HepG2 (cell line): ENCODE results near the gene OSER1. TPM values are rescaled to one million over a fixed set of nuclear protein-coding genes. Genes with fewer than 3 reads are reported as not detected.
A peak's percentile ranks its signal among the peaks of the same experiment; 100 is the strongest.

ENCODE experiments used
- ATAC-seq: fragments of 200-7000 bp; cut with Tn5 transposase; 3 replicates; pipeline ENCODE4 v1.9.1; 2020; ENCODE audit warnings: mild to moderate bottlenecking, moderate library complexity
- BruUV-seq: library from RNA; stranded (reverse); fragments of 400-500 nt; replicated peaks from 2 replicates; lab custom pipeline; 2021; lab: Mats Ljungman, UMichigan
- CTCF ChIA-PET: fragments of 300-600 bp; formaldehyde crosslinking; extraction: SDS; loops from one replicate; lab custom pipeline; 2021; ENCODE audit warnings: low total read pairs, inconsistent platforms, low intra/inter-chr PET ratio; lab: Yijun Ruan, JAX
- POLR2A ChIA-PET: fragments of 350-600 bp; sonication (Branson Sonifier 250); formaldehyde crosslinking; loops from one replicate; lab custom pipeline; 2020; ENCODE audit warnings: antibody characterized with exemption, inconsistent platforms; lab: Yijun Ruan, JAX
- DNase-seq: peaks from one replicate; pipeline ENCODE4 v3.0.0-alpha.2; 2015; ENCODE audit warnings: low spot score
- FAIRE-seq: peaks from 3 replicates; lab custom pipeline; 2011; peaks lifted over from hg19 to GRCh38; lab: Jason Lieb, UNC
- H2AFZ ChIP-seq: one replicate; pipeline ENCODE4 v1.6.1; 2011; ENCODE audit warnings: low read length, inconsistent platforms
- H3K27ac ChIP-seq: fragments of 300-600 bp; 3 replicates; pipeline ENCODE4 v1.8.0; 2011; ENCODE audit warnings: mixed run types, mild to moderate bottlenecking, mixed read lengths, low read length, inconsistent platforms; ENCODE audit not compliant: insufficient read depth; ENCODE audit errors: extremely low read length
- H3K27me3 ChIP-seq, 2 experiments: fragments of 200-600 bp in 1 of 2; 2 replicates in 1 of 2; 3 replicates in 1 of 2; pipeline versions ENCODE4 v1.6.0 to v1.8.0; 2011; ENCODE audit warnings: low read length in 2 of 2, mild to moderate bottlenecking in 2 of 2, moderate library complexity in 2 of 2, inconsistent platforms in 1 of 2; ENCODE audit not compliant: insufficient read depth in 2 of 2, control insufficient read depth in 1 of 2
- H3K36me3 ChIP-seq, 2 experiments: fragments of 200-600 bp in 1 of 2; replicated peaks in 1 of 2; 2 replicates in 1 of 2; 3 replicates in 1 of 2; pipeline versions ENCODE4 v1.5.1 to v1.8.0; 2011; ENCODE audit warnings: low read length in 2 of 2, inconsistent platforms in 1 of 2; ENCODE audit not compliant: insufficient read depth in 2 of 2, control insufficient read depth in 1 of 2
- H3K4me1 ChIP-seq: 2 replicates; pipeline ENCODE4 v1.5.1; 2012; ENCODE audit warnings: low read length, inconsistent platforms; ENCODE audit not compliant: insufficient read depth
- H3K4me2 ChIP-seq: 2 replicates; pipeline ENCODE4 v1.6.0; 2011; ENCODE audit warnings: low read depth, low read length, inconsistent platforms
- H3K4me3 ChIP-seq, 3 experiments: fragments of 200-600 bp in 1 of 3; sonication (generic), shearing (Covaris generic) in 1 of 3; replicated peaks in 1 of 3; 2 replicates each; pipeline ENCODE4 v1.5.1; 2011 to 2016; ENCODE audit warnings: low read length in 3 of 3, inconsistent platforms in 2 of 3, low read depth in 2 of 3, mild to moderate bottlenecking in 2 of 3, control low read depth in 1 of 3, mixed read lengths in 1 of 3; ENCODE audit not compliant: insufficient read depth in 1 of 3
- H3K79me2 ChIP-seq: one replicate; pipeline ENCODE4 v1.6.1; 2011; ENCODE audit warnings: low read length, inconsistent platforms; ENCODE audit not compliant: insufficient read depth
- H3K9ac ChIP-seq: 2 replicates; pipeline ENCODE4 v1.6.0; 2011; ENCODE audit warnings: mild to moderate bottlenecking, low read depth, low read length, inconsistent platforms; ENCODE audit not compliant: insufficient read depth
- H3K9me3 ChIP-seq: 2 replicates; pipeline ENCODE4 v1.5.1; 2012; ENCODE audit warnings: mild to moderate bottlenecking, low read length
- H4K20me1 ChIP-seq: 2 replicates; pipeline ENCODE4 v1.6.0; 2011; ENCODE audit warnings: inconsistent platforms, mild to moderate bottlenecking, low read length, moderate library complexity; ENCODE audit not compliant: insufficient read depth
- EP300 ChIP-seq, 3 experiments: sonication (generic) in 1 of 3; formaldehyde crosslinking in 1 of 3; IDR thresholded peaks; 2 replicates each; pipeline versions ENCODE4 v1.5.1 to v1.6.1; 2011 to 2020; ENCODE audit warnings: low read depth in 2 of 3, low read length in 2 of 3, borderline replicate concordance in 1 of 3, improper control_type of control experiment in 1 of 3, mild to moderate bottlenecking in 1 of 3, missing genetic modification reagents in 1 of 3, moderate library complexity in 1 of 3
- HMGXB4 ChIP-seq, 2 experiments: sonication (generic) in 1 of 2; formaldehyde crosslinking in 1 of 2; IDR thresholded peaks; 2 replicates each; pipeline versions ENCODE4 v1.4.0 to v1.6.1; 2018 to 2020; ENCODE audit warnings: missing genetic modification reagents in 2 of 2, borderline replicate concordance in 1 of 2, low read depth in 1 of 2, mild to moderate bottlenecking in 1 of 2, missing biosample characterization in 1 of 2
- HNRNPH1 ChIP-seq: fragments of 200-400 bp; formaldehyde crosslinking; optimal IDR thresholded peaks from 2 replicates; pipeline ENCODE3; 2017; ENCODE audit warnings: mild to moderate bottlenecking, low read depth, low read length
- JUN ChIP-seq: sonication (generic); formaldehyde crosslinking; IDR thresholded peaks from 2 replicates; pipeline ENCODE4 v1.4.0; 2020; ENCODE audit warnings: mild to moderate bottlenecking, missing genetic modification reagents
- ONECUT2 ChIP-seq: sonication (generic); formaldehyde crosslinking; IDR thresholded peaks from 2 replicates; pipeline ENCODE4 v1.4.0; 2020; ENCODE audit warnings: missing genetic modification reagents
- RBM22 ChIP-seq: fragments of 200-400 bp; formaldehyde crosslinking; optimal IDR thresholded peaks from 2 replicates; pipeline ENCODE3; 2017; ENCODE audit warnings: mild to moderate bottlenecking, low read length, moderate library complexity
- SMAD3 ChIP-seq: sonication (generic); formaldehyde crosslinking; IDR thresholded peaks from 2 replicates; pipeline ENCODE4 v1.4.0; 2020; ENCODE audit warnings: missing genetic modification reagents
- TARDBP ChIP-seq: sonication (generic); formaldehyde crosslinking; IDR thresholded peaks from 2 replicates; pipeline ENCODE4 v1.8.0; 2022; ENCODE audit warnings: mild to moderate bottlenecking, missing genetic modification reagents
- TMF1 ChIP-seq: sonication (generic); formaldehyde crosslinking; IDR thresholded peaks from 2 replicates; pipeline ENCODE4 v1.8.1; 2022; ENCODE audit warnings: low read depth, missing genetic modification reagents
- ZNF264 ChIP-seq: sonication (generic); formaldehyde crosslinking; IDR thresholded peaks from 2 replicates; pipeline ENCODE4 v1.4.0; 2020; ENCODE audit warnings: missing genetic modification reagents
- ZNF576 ChIP-seq: sonication (generic); formaldehyde crosslinking; IDR thresholded peaks from 2 replicates; pipeline ENCODE4 v1.4.0; 2020; ENCODE audit warnings: mild to moderate bottlenecking, missing genetic modification reagents
- WGBS: methylation state at CpG from one replicate; pipeline ENCODE4 v1.1.6; 2017; ENCODE audit warnings: low lambda C conversion rate; 5-methylcytosine and 5-hydroxymethylcytosine counted together
- in situ Hi-C: cut with HindIII; loops from 2 replicates; pipeline ENCODE4 v1.10.0; 2017; ENCODE audit warnings: low pct_unique_long_range_greater_than_20kb; ENCODE audit not compliant: extremely low pct_ligation_motif_present
- intact Hi-C: fragments of 100-400 bp; cut with micrococcal nuclease; formaldehyde crosslinking; loops from one replicate; pipeline ENCODE4 v1.10.0; 2022; ENCODE audit not compliant: unreplicated experiment
- polyA plus RNA-seq, 8 experiments: library from polyadenylated mRNA; depleted of rRNA in 3 of 8; stranded (reverse) in 7 of 8; unstranded in 1 of 8; fragments of >200 nt; fragmentation: Illumina TruSeq in 4 of 8; extraction: Trizol in 4 of 8; gene quantifications; 2 replicates each; pipeline versions ENCODE4 v1.2.1 to v1.2.3, GENCODE V29; 2011 to 2016; ENCODE audit warnings: low read depth in 4 of 8, missing spikeins in 1 of 8, mixed read lengths in 1 of 8; ENCODE audit not compliant: insufficient read depth in 1 of 8
- total RNA-seq, 5 experiments: library from RNA; depleted of rRNA; stranded (reverse); fragments of >200 nt; fragmentation: Illumina TruSeq; extraction: Trizol; gene quantifications; 2 replicates each; pipeline ENCODE4 v1.2.3, GENCODE V29; 2016; ENCODE audit warnings: low read depth in 1 of 5
- TF ChIP-seq, protein P1 (sequence below): IDR thresholded peaks from 2 replicates; pipeline ENCODE4 v1.6.1; 2018; ENCODE audit warnings: missing genetic modification reagents, mild to moderate bottlenecking, missing compliant biosample characterization
- TF ChIP-seq, protein P2 (sequence below): sonication (generic); formaldehyde crosslinking; IDR thresholded peaks from 2 replicates; pipeline ENCODE4 v1.5.0; 2020; ENCODE audit warnings: mild to moderate bottlenecking, missing genetic modification reagents, moderate library complexity

OSER1 gene
- total and polyA plus RNA-seq, 2 of the 13 experiments (the other 11 are each of a cell fraction or from before 2014, with no cell fraction given): 71.2 to 71.5 TPM

DNA sequence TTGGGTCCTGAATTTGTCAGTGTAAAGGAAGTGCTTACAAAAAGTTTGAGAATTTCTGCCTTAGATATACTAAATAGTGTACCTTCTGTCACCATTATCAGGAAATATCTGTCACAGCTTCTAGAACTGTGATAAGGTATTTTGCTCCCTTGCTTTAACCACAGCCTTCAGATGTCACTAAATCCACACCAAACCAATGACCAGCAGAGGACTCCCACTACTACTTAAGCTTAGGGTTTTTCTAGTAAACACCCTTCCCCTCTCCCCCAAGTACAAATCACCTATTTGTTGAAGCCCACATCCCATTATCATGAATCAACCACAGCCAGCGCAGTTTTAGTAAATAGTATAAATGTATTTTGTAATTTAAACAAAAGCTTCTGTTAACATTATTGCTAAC is 15.0 kb downstream of the OSER1 start:
- 95% methylated on average over 1 of the region's 1 CpG for WGBS
- POLR2A ChIA-PET: no interaction called here
- peaks cover 24 to 46% of the 10 kb centered on the region in 2 experiments for H3K36me3 ChIP-seq

More for the DNA sequence above, 15.0 kb downstream of the OSER1 start:
- intact Hi-C loops: no loop called here
- in situ Hi-C loops: no loop called here
- Histone ChIP-seq H3K9me3 (no peaks in the 10 kb centered on the region), H2AFZ (no peak overlapping the region), H3K9ac (no peak overlapping the region), H3K4me2 (no peak overlapping the region), H4K20me1 (peaks cover 7% of the 10 kb centered on the region), H3K27me3 (no peaks in the 10 kb centered on the region), H3K79me2 (peaks cover 12% of the 10 kb centered on the region), H3K27ac (no peak overlapping the region), H3K4me1 (no peaks in the 10 kb centered on the region), H3K4me3 (no peak overlapping the region)
- BruUV-seq: TSS peak; percentile 3
- CTCF ChIA-PET: no interaction called here
- DNase-seq: no peak
- TF ChIP-seq TARDBP (0 out of 2 replicates have a peak, but pooled peaks have one; percentile 21), SMAD3 (CRISPR knock-in tag) (no peak), ZNF576 (no peak), TMF1 (CRISPR knock-in tag) (0 out of 2 replicates have a peak, but pooled peaks have one; percentile 31), RBM22 (peak; percentile 80), HNRNPH1 (no peak), JUN (CRISPR knock-in tag) (no peak), HMGXB4 (CRISPR knock-in tag; IDR thresholded peaks at IDR 0.05; ENCODE audit: borderline replicate concordance in 1 of 2, low read depth in 1 of 2) (no peak), ONECUT2 (CRISPR knock-in tag) (no peak), EP300 (IDR thresholded peaks at IDR 0.05; ENCODE audit: low read depth in 2 of 2, low read length in 2 of 2) (no peak), EP300 (CRISPR knock-in tag; IDR thresholded peaks at IDR 0.05; ENCODE audit: borderline replicate concordance) (no peak), ZNF264 (no peak)
- TF ChIP-seq, protein P1, sequence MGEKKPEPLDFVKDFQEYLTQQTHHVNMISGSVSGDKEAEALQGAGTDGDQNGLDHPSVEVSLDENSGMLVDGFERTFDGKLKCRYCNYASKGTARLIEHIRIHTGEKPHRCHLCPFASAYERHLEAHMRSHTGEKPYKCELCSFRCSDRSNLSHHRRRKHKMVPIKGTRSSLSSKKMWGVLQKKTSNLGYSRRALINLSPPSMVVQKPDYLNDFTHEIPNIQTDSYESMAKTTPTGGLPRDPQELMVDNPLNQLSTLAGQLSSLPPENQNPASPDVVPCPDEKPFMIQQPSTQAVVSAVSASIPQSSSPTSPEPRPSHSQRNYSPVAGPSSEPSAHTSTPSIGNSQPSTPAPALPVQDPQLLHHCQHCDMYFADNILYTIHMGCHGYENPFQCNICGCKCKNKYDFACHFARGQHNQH (CRISPR knock-in tag): no peak
- TF ChIP-seq, protein P2, sequence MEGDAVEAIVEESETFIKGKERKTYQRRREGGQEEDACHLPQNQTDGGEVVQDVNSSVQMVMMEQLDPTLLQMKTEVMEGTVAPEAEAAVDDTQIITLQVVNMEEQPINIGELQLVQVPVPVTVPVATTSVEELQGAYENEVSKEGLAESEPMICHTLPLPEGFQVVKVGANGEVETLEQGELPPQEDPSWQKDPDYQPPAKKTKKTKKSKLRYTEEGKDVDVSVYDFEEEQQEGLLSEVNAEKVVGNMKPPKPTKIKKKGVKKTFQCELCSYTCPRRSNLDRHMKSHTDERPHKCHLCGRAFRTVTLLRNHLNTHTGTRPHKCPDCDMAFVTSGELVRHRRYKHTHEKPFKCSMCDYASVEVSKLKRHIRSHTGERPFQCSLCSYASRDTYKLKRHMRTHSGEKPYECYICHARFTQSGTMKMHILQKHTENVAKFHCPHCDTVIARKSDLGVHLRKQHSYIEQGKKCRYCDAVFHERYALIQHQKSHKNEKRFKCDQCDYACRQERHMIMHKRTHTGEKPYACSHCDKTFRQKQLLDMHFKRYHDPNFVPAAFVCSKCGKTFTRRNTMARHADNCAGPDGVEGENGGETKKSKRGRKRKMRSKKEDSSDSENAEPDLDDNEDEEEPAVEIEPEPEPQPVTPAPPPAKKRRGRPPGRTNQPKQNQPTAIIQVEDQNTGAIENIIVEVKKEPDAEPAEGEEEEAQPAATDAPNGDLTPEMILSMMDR (CRISPR knock-in tag): peak; percentile 24; the same call in 1 of the 2 replicates
- ATAC-seq: no peak
- FAIRE-seq: no peak
